Measurements from ENCODE around the gene KDM3B. TPM values are rescaled to one million over a fixed set of nuclear protein-coding genes. Genes with fewer than 3 reads are reported as not detected.
A peak's percentile ranks its signal among the peaks of the same experiment; 100 is the strongest.

KDM3B gene
- total RNA-seq, 1 experiment from 2014 or later = 56.3 TPM

- Histone ChIP-seq H3K4me2 (ENCODE audit: low read depth, low read length, poor library complexity, severe bottlenecking) (no peak overlapping the region), H3K27ac (ENCODE audit: low read length) (no peak overlapping the region), H3K4me1 (ENCODE audit: low read length) (peaks cover 21% of the 10 kb centered on the region), H4K20me1 (ENCODE audit: insufficient read depth, low read depth, low read length) (no peaks in the 10 kb centered on the region; the same call in 1 of the 2 replicates), H3K9ac (ENCODE audit: low read length) (no peak overlapping the region), H2AFZ (ENCODE audit: low read length) (no peak overlapping the region), H3K4me3 (ENCODE audit: low read length) (no peak overlapping the region), H3K9me2 (replicated peaks; ENCODE audit: insufficient read depth, low read length) (no peaks in the 10 kb centered on the region), H3K36me3 (ENCODE audit: insufficient read depth, low read length) (no peaks in the 10 kb centered on the region), H3K79me2 (ENCODE audit: low read length) (no peaks in the 10 kb centered on the region), H3K9me3 (ENCODE audit: low read length) (no peaks in the 10 kb centered on the region), H3K27me3 (ENCODE audit: low read length) (peaks cover 4% of the 10 kb centered on the region; the same call in 1 of the 2 replicates)
- no peak for DNase-seq
Observed at GRCh38 chr5:138461343-138462125, 109.0 kb downstream of the KDM3B start.

- peaks cover 21% of the 10 kb centered on the region for H3K4me1 ChIP-seq (ENCODE audit: low read length)
- H3K27ac ChIP-seq (ENCODE audit: low read length) = peak overlapping the region; percentile 40; the same call in 1 of the 2 replicates
- H3K9me3 ChIP-seq (ENCODE audit: low read length) = no peaks in the 10 kb centered on the region
Observed at GRCh38 chr5:138463419-138464007, 111.0 kb downstream of the KDM3B start.

GRCh38 chr5:138464008-138464387 is 111.5 kb downstream of the KDM3B start:
- no peaks in the 10 kb centered on the region for H3K36me3 ChIP-seq (ENCODE audit: insufficient read depth, low read length)
- peak; percentile 98 for DNase-seq
- H3K27me3 ChIP-seq (ENCODE audit: low read length) = peaks cover 4% of the 10 kb centered on the region; the same call in 1 of the 2 replicates
- H2AFZ ChIP-seq (ENCODE audit: low read length) = peak overlapping the region; percentile 97
- no peaks in the 10 kb centered on the region for H3K79me2 ChIP-seq (ENCODE audit: low read length)
- no peaks in the 10 kb centered on the region for H3K9me2 ChIP-seq (replicated peaks; ENCODE audit: insufficient read depth, low read length)
- H3K27ac ChIP-seq (ENCODE audit: low read length) = peak overlapping the region; percentile 57
- peaks cover 21% of the 10 kb centered on the region for H3K4me1 ChIP-seq (ENCODE audit: low read length)
- peak overlapping the region; percentile 73 for H3K4me3 ChIP-seq (ENCODE audit: low read length)
- H3K4me2 ChIP-seq (ENCODE audit: low read depth, low read length, poor library complexity, severe bottlenecking) = peak overlapping the region; percentile 96
- peak overlapping the region; percentile 78 for H3K9ac ChIP-seq (ENCODE audit: low read length)
- H4K20me1 ChIP-seq (ENCODE audit: insufficient read depth, low read depth, low read length) = no peaks in the 10 kb centered on the region; the same call in 1 of the 2 replicates
- no peaks in the 10 kb centered on the region for H3K9me3 ChIP-seq (ENCODE audit: low read length)

More at GRCh38 chr5:138463419-138464007, 111.0 kb downstream of the KDM3B start:
- H3K9me2 ChIP-seq (replicated peaks; ENCODE audit: insufficient read depth, low read length) = no peaks in the 10 kb centered on the region
- H3K4me2 ChIP-seq (ENCODE audit: low read depth, low read length, poor library complexity, severe bottlenecking) = peak overlapping the region; percentile 96
- peak overlapping the region; percentile 73 for H3K4me3 ChIP-seq (ENCODE audit: low read length)
- peak; percentile 57 for DNase-seq
- no peaks in the 10 kb centered on the region for H3K79me2 ChIP-seq (ENCODE audit: low read length)
- H3K27me3 ChIP-seq (ENCODE audit: low read length) = peaks cover 4% of the 10 kb centered on the region; the same call in 1 of the 2 replicates
- H3K9ac ChIP-seq (ENCODE audit: low read length) = peak overlapping the region; percentile 78
- H2AFZ ChIP-seq (ENCODE audit: low read length) = peak overlapping the region; percentile 88
- no peaks in the 10 kb centered on the region for H3K36me3 ChIP-seq (ENCODE audit: insufficient read depth, low read length)
- no peaks in the 10 kb centered on the region; the same call in 1 of the 2 replicates for H4K20me1 ChIP-seq (ENCODE audit: insufficient read depth, low read depth, low read length)

- H3K4me3 ChIP-seq (ENCODE audit: low read length) = peak overlapping the region; percentile 73
- H3K4me1 ChIP-seq (ENCODE audit: low read length) = peaks cover 21% of the 10 kb centered on the region
- H2AFZ ChIP-seq (ENCODE audit: low read length) = peak overlapping the region; percentile 97
Observed at GRCh38 chr5:138464388-138465260, 112.1 kb downstream of the KDM3B start.

GRCh38 chr5:138465261-138466124 is 113.0 kb downstream of the KDM3B start, which contains the start of gene EGR1:
EGR1 (plus strand) TSS chr5:138465479; CDS start chr5:138465762, 283 bp downstream.
- peaks cover 20% of the 10 kb centered on the region for H3K4me1 ChIP-seq (ENCODE audit: low read length)
- DNase-seq = peak; percentile 98
- H4K20me1 ChIP-seq (ENCODE audit: insufficient read depth, low read depth, low read length) = no peaks in the 10 kb centered on the region; the same call in 1 of the 2 replicates
- no peaks in the 10 kb centered on the region for H3K36me3 ChIP-seq (ENCODE audit: insufficient read depth, low read length)
- H3K9me2 ChIP-seq (replicated peaks; ENCODE audit: insufficient read depth, low read length) = no peaks in the 10 kb centered on the region
- H3K9me3 ChIP-seq (ENCODE audit: low read length) = no peaks in the 10 kb centered on the region
- H3K27ac ChIP-seq (ENCODE audit: low read length) = peak within 1 kb of the TSS; percentile 57
- H2AFZ ChIP-seq (ENCODE audit: low read length) = peak within 1 kb of the TSS; percentile 97
- peaks cover 4% of the 10 kb centered on the region; the same call in 1 of the 2 replicates for H3K27me3 ChIP-seq (ENCODE audit: low read length)
- peak within 1 kb of the TSS; percentile 96 for H3K4me2 ChIP-seq (ENCODE audit: low read depth, low read length, poor library complexity, severe bottlenecking)
- H3K9ac ChIP-seq (ENCODE audit: low read length) = peak within 1 kb of the TSS; percentile 78
- no peaks in the 10 kb centered on the region for H3K79me2 ChIP-seq (ENCODE audit: low read length)
- H3K4me3 ChIP-seq (ENCODE audit: low read length) = peak within 1 kb of the TSS; percentile 73

More at GRCh38 chr5:138464388-138465260, 112.1 kb downstream of the KDM3B start:
- peak overlapping the region; percentile 78 for H3K9ac ChIP-seq (ENCODE audit: low read length)
- H3K79me2 ChIP-seq (ENCODE audit: low read length) = no peaks in the 10 kb centered on the region
- peak overlapping the region; percentile 96 for H3K4me2 ChIP-seq (ENCODE audit: low read depth, low read length, poor library complexity, severe bottlenecking)
- peak overlapping the region; percentile 57 for H3K27ac ChIP-seq (ENCODE audit: low read length)
- H4K20me1 ChIP-seq (ENCODE audit: insufficient read depth, low read depth, low read length) = no peaks in the 10 kb centered on the region; the same call in 1 of the 2 replicates
- H3K27me3 ChIP-seq (ENCODE audit: low read length) = peaks cover 4% of the 10 kb centered on the region; the same call in 1 of the 2 replicates
- DNase-seq = peak; percentile 99
- H3K36me3 ChIP-seq (ENCODE audit: insufficient read depth, low read length) = no peaks in the 10 kb centered on the region
- H3K9me2 ChIP-seq (replicated peaks; ENCODE audit: insufficient read depth, low read length) = no peaks in the 10 kb centered on the region
- no peaks in the 10 kb centered on the region for H3K9me3 ChIP-seq (ENCODE audit: low read length)

GRCh38 chr5:138466125-138466899 is 113.8 kb downstream of the KDM3B start:
- peak overlapping the region; percentile 73 for H3K4me3 ChIP-seq (ENCODE audit: low read length)
- no peaks in the 10 kb centered on the region; the same call in 1 of the 2 replicates for H4K20me1 ChIP-seq (ENCODE audit: insufficient read depth, low read depth, low read length)
- no peak for DNase-seq
- H3K79me2 ChIP-seq (ENCODE audit: low read length) = no peaks in the 10 kb centered on the region
- peaks cover 19% of the 10 kb centered on the region for H3K4me1 ChIP-seq (ENCODE audit: low read length)
- H3K9me2 ChIP-seq (replicated peaks; ENCODE audit: insufficient read depth, low read length) = no peaks in the 10 kb centered on the region
- H3K9me3 ChIP-seq (ENCODE audit: low read length) = no peaks in the 10 kb centered on the region
- peak overlapping the region; percentile 96 for H3K4me2 ChIP-seq (ENCODE audit: low read depth, low read length, poor library complexity, severe bottlenecking)
- no peak overlapping the region for H3K27ac ChIP-seq (ENCODE audit: low read length)
- peak overlapping the region; percentile 78 for H3K9ac ChIP-seq (ENCODE audit: low read length)
- peaks cover 4% of the 10 kb centered on the region; the same call in 1 of the 2 replicates for H3K27me3 ChIP-seq (ENCODE audit: low read length)
- H3K36me3 ChIP-seq (ENCODE audit: insufficient read depth, low read length) = no peaks in the 10 kb centered on the region
- no peak overlapping the region for H2AFZ ChIP-seq (ENCODE audit: low read length)

Data from Karpas-422 (cell line).